Activated naive CD4-positive, alpha-beta T cell treated with anti-CD3 and anti-CD28 coated beads, Interleukin-2, amount 50 U/mL, for 24 hours (primary cell): Measurements from ENCODE around the gene PTPRG.

Experiments
- H3K27ac Mint-ChIP-seq: one replicate; pipeline ENCODE4 v1.8.0; 2021; ENCODE audit warnings: mild to moderate bottlenecking, mixed read lengths
- H3K27me3 Mint-ChIP-seq: one replicate; pipeline ENCODE4 v1.8.0; 2021; ENCODE audit warnings: mixed read lengths
- H3K36me3 Mint-ChIP-seq: one replicate; pipeline ENCODE4 v1.8.0; 2021; ENCODE audit warnings: mixed read lengths
- H3K4me1 Mint-ChIP-seq: one replicate; pipeline ENCODE4 v1.8.0; 2021; ENCODE audit warnings: mixed read lengths
- H3K4me3 Mint-ChIP-seq: one replicate; pipeline ENCODE4 v1.8.0; 2021; ENCODE audit warnings: mild to moderate bottlenecking, mixed read lengths
- H3K9me3 Mint-ChIP-seq: one replicate; pipeline ENCODE4 v1.8.0; 2021; ENCODE audit warnings: mixed read lengths

PTPRG gene

GRCh38 chr3:62139957-62140356 lies 578.6 kb downstream of the PTPRG start:
- Mint-ChIP-seq H3K27me3 (peaks cover 4% of the 10 kb centered on the region), H3K4me1 (no peaks in the 10 kb centered on the region), H3K27ac (no peak overlapping the region), H3K9me3 (peaks cover 2% of the 10 kb centered on the region), H3K4me3 (no peak overlapping the region), H3K36me3 (no peaks in the 10 kb centered on the region)

GRCh38 chr3:62142331-62143085 lies 581.1 kb downstream of the PTPRG start:
- Mint-ChIP-seq H3K4me1 (no peaks in the 10 kb centered on the region), H3K36me3 (no peaks in the 10 kb centered on the region), H3K9me3 (peaks cover 9% of the 10 kb centered on the region), H3K27me3 (peaks cover 4% of the 10 kb centered on the region), H3K4me3 (no peak overlapping the region), H3K27ac (no peak overlapping the region)

GRCh38 chr3:62143843-62144450 lies 582.6 kb downstream of the PTPRG start:
- H3K36me3 Mint-ChIP-seq: no peaks in the 10 kb centered on the region
- H3K27me3 Mint-ChIP-seq: peaks cover 5% of the 10 kb centered on the region
- no peak overlapping the region for H3K27ac Mint-ChIP-seq
- H3K9me3 Mint-ChIP-seq: peaks cover 9% of the 10 kb centered on the region
- no peak overlapping the region for H3K4me3 Mint-ChIP-seq
- H3K4me1 Mint-ChIP-seq: no peaks in the 10 kb centered on the region

- Mint-ChIP-seq H3K4me3 (no peak overlapping the region), H3K4me1 (no peaks in the 10 kb centered on the region), H3K27ac (no peak overlapping the region), H3K9me3 (peaks cover 9% of the 10 kb centered on the region), H3K27me3 (peaks cover 6% of the 10 kb centered on the region), H3K36me3 (no peaks in the 10 kb centered on the region)
Measured at GRCh38 chr3:62144482-62144881, 583.1 kb downstream of the PTPRG start.

GRCh38 chr3:62145086-62145757 lies 583.9 kb downstream of the PTPRG start:
- Mint-ChIP-seq H3K9me3 (peaks cover 9% of the 10 kb centered on the region), H3K36me3 (no peaks in the 10 kb centered on the region), H3K4me1 (no peaks in the 10 kb centered on the region), H3K27ac (no peak overlapping the region), H3K27me3 (peaks cover 3% of the 10 kb centered on the region), H3K4me3 (no peak overlapping the region)

GRCh38 chr3:62149539-62149938 lies 588.2 kb downstream of the PTPRG start:
- no peaks in the 10 kb centered on the region for H3K4me1 Mint-ChIP-seq
- H3K27me3 Mint-ChIP-seq: peaks cover 2% of the 10 kb centered on the region
- H3K27ac Mint-ChIP-seq: no peak overlapping the region
- H3K36me3 Mint-ChIP-seq: no peaks in the 10 kb centered on the region
- H3K9me3 Mint-ChIP-seq: peaks cover 9% of the 10 kb centered on the region
- no peak overlapping the region for H3K4me3 Mint-ChIP-seq

- Mint-ChIP-seq H3K4me1 (no peaks in the 10 kb centered on the region), H3K9me3 (peaks cover 6% of the 10 kb centered on the region), H3K27me3 (peaks cover 2% of the 10 kb centered on the region), H3K4me3 (no peak overlapping the region), H3K36me3 (no peaks in the 10 kb centered on the region), H3K27ac (no peak overlapping the region)
Measured at GRCh38 chr3:62149962-62150361, 588.6 kb downstream of the PTPRG start.

- Mint-ChIP-seq H3K27ac (no peak overlapping the region), H3K36me3 (no peaks in the 10 kb centered on the region), H3K27me3 (peaks cover 2% of the 10 kb centered on the region), H3K4me3 (no peak overlapping the region), H3K9me3 (no peaks in the 10 kb centered on the region), H3K4me1 (no peaks in the 10 kb centered on the region)
Measured at GRCh38 chr3:62151591-62151990, 590.2 kb downstream of the PTPRG start.

GRCh38 chr3:62153231-62153630 lies 591.9 kb downstream of the PTPRG start:
- Mint-ChIP-seq H3K36me3 (no peaks in the 10 kb centered on the region), H3K4me1 (no peaks in the 10 kb centered on the region), H3K9me3 (no peaks in the 10 kb centered on the region), H3K4me3 (no peak overlapping the region), H3K27me3 (peaks cover 4% of the 10 kb centered on the region), H3K27ac (no peak overlapping the region)

- no peaks in the 10 kb centered on the region for H3K9me3 Mint-ChIP-seq
- no peaks in the 10 kb centered on the region for H3K4me1 Mint-ChIP-seq
- no peak overlapping the region for H3K27ac Mint-ChIP-seq
- peaks cover 2% of the 10 kb centered on the region for H3K27me3 Mint-ChIP-seq
- H3K4me3 Mint-ChIP-seq: no peak overlapping the region
- no peaks in the 10 kb centered on the region for H3K36me3 Mint-ChIP-seq
Measured at GRCh38 chr3:62154457-62155148, 593.2 kb downstream of the PTPRG start.

- no peak overlapping the region for H3K4me3 Mint-ChIP-seq
- H3K27me3 Mint-ChIP-seq: peaks cover 2% of the 10 kb centered on the region
- no peaks in the 10 kb centered on the region for H3K9me3 Mint-ChIP-seq
- H3K36me3 Mint-ChIP-seq: no peaks in the 10 kb centered on the region
- no peak overlapping the region for H3K27ac Mint-ChIP-seq
- H3K4me1 Mint-ChIP-seq: no peaks in the 10 kb centered on the region
Measured at GRCh38 chr3:62159056-62159708, 597.8 kb downstream of the PTPRG start.

- H3K4me3 Mint-ChIP-seq: no peak overlapping the region
- no peaks in the 10 kb centered on the region for H3K36me3 Mint-ChIP-seq
- H3K4me1 Mint-ChIP-seq: no peaks in the 10 kb centered on the region
- peaks cover 2% of the 10 kb centered on the region for H3K27me3 Mint-ChIP-seq
- H3K27ac Mint-ChIP-seq: no peak overlapping the region
- H3K9me3 Mint-ChIP-seq: no peaks in the 10 kb centered on the region
Measured at GRCh38 chr3:62159709-62160092, 598.3 kb downstream of the PTPRG start.

GRCh38 chr3:62161371-62161770 lies 600.0 kb downstream of the PTPRG start:
- H3K4me1 Mint-ChIP-seq: no peaks in the 10 kb centered on the region
- peaks cover 2% of the 10 kb centered on the region for H3K27me3 Mint-ChIP-seq
- no peaks in the 10 kb centered on the region for H3K9me3 Mint-ChIP-seq
- no peak overlapping the region for H3K27ac Mint-ChIP-seq
- H3K36me3 Mint-ChIP-seq: no peaks in the 10 kb centered on the region
- no peak overlapping the region for H3K4me3 Mint-ChIP-seq

- no peak overlapping the region for H3K4me3 Mint-ChIP-seq
- peaks cover 2% of the 10 kb centered on the region for H3K27me3 Mint-ChIP-seq
- H3K4me1 Mint-ChIP-seq: no peaks in the 10 kb centered on the region
- no peaks in the 10 kb centered on the region for H3K36me3 Mint-ChIP-seq
- no peak overlapping the region for H3K27ac Mint-ChIP-seq
- no peaks in the 10 kb centered on the region for H3K9me3 Mint-ChIP-seq
Measured at GRCh38 chr3:62164196-62164595, 602.8 kb downstream of the PTPRG start.

GRCh38 chr3:62164746-62165145 lies 603.4 kb downstream of the PTPRG start:
- H3K36me3 Mint-ChIP-seq: no peaks in the 10 kb centered on the region
- no peaks in the 10 kb centered on the region for H3K9me3 Mint-ChIP-seq
- no peak overlapping the region for H3K4me3 Mint-ChIP-seq
- H3K4me1 Mint-ChIP-seq: no peaks in the 10 kb centered on the region
- H3K27ac Mint-ChIP-seq: no peak overlapping the region
- H3K27me3 Mint-ChIP-seq: peaks cover 2% of the 10 kb centered on the region
